Heart left ventricle (tissue), 16 donors: ENCODE results near the gene PPP1R15A. TPM values are rescaled to one million over a fixed set of nuclear protein-coding genes. Genes with fewer than 3 reads are reported as not detected.

Experiments
- ATAC-seq, 4 donors: fragments of 200-7000 bp; cut with Tn5 transposase; one replicate each; pipeline ENCODE4 v1.9.1; 2020 to 2022; ENCODE audit warnings: moderate library complexity in 4 of 4, mild to moderate bottlenecking in 3 of 4, moderate number of reproducible peaks in 1 of 4
- DNase-seq, 5 donors: peaks; one replicate each; pipeline ENCODE4 v3.0.0-alpha.2; 2020
- H3K27ac ChIP-seq, 12 donors: fragments of 200-600 bp; sonication (generic) in 4 of 12; one replicate each; pipeline versions ENCODE4 v1.5.0 to v1.8.0; 2016 to 2022; ENCODE audit warnings: mild to moderate bottlenecking in 2 of 12
- H3K27me3 ChIP-seq, 9 donors: fragments of 200-600 bp; sonication (generic) in 2 of 9; one replicate each; pipeline versions ENCODE4 v1.5.1 to v1.8.0; 2016 to 2022; ENCODE audit warnings: mild to moderate bottlenecking in 3 of 9
- H3K36me3 ChIP-seq, 9 donors: fragments of 200-600 bp; sonication (generic) in 2 of 9; one replicate each; pipeline versions ENCODE4 v1.5.0 to v1.8.0; 2018 to 2022; ENCODE audit warnings: mild to moderate bottlenecking in 2 of 9
- H3K4me1 ChIP-seq, 12 donors: fragments of 200-600 bp; sonication (generic) in 4 of 12; one replicate each; pipeline versions ENCODE4 v1.5.0 to v1.8.0; 2016 to 2022; ENCODE audit warnings: mild to moderate bottlenecking in 3 of 12
- H3K4me3 ChIP-seq, 12 donors: fragments of 200-600 bp; sonication (generic) in 4 of 12; one replicate each; pipeline versions ENCODE4 v1.5.0 to v1.8.0; 2017 to 2022; ENCODE audit warnings: mild to moderate bottlenecking in 9 of 12, moderate library complexity in 4 of 12
- H3K9me3 ChIP-seq, 12 donors: fragments of 200-600 bp; sonication (generic) in 4 of 12; one replicate each; pipeline versions ENCODE4 v1.5.0 to v1.8.0; 2016 to 2022; ENCODE audit warnings: mild to moderate bottlenecking in 1 of 12
- CTCF ChIP-seq, 12 donors: fragments of 200-600 bp; sonication (generic) in 4 of 12; IDR thresholded peaks; one replicate each; pipeline versions ENCODE4 v1.5.0 to v1.8.0; 2018 to 2022; ENCODE audit warnings: antibody characterized with exemption in 12 of 12, mild to moderate bottlenecking in 5 of 12
- POLR2A ChIP-seq, 2 donors: fragments of 450-650 bp; IDR thresholded peaks; one replicate each; pipeline ENCODE4 v1.6.1; 2017; ENCODE audit warnings: antibody characterized with exemption in 2 of 2, mild to moderate bottlenecking in 2 of 2, moderate library complexity in 2 of 2
- WGBS, 4 donors: extraction: QIAGEN DNeasy Blood & Tissue Kit in 2 of 4; methylation state at CpG; one replicate each; pipeline versions ENCODE4 v1.1.5 to v1.1.7; 2013 to 2018; 5-methylcytosine and 5-hydroxymethylcytosine counted together
- intact Hi-C, 10 donors: fragments of 100-400 bp; cut with DNase I; formaldehyde crosslinking; loops; one replicate each; pipeline versions ENCODE4 v1.11.1 to v1.14.2; 2022
- polyA plus RNA-seq, 2 donors: library from polyadenylated mRNA; stranded (reverse); fragments of 200-250 nt; gene quantifications; one replicate each; pipeline ENCODE4 v1.2.3, GENCODE V29; 2013
- total RNA-seq, 9 donors: library from RNA; depleted of rRNA in 2 of 9; stranded (reverse); fragments of >200 nt in 2 of 9; fragmentation: NEBNext Ultra II Directional in 3 of 9; extraction: Animal tissue kit (Norgen Biotek cat#: 25700) in 3 of 9; gene quantifications; one replicate each; pipeline versions ENCODE4 v1.1.0 to v1.2.4, GENCODE V29; 2016 to 2023
- donor health status: ischemic (EF 13 %, LVEDD 7.1; RV severe dilation, severe dysfunction).
- donor health status: healthy with polysubstance abuse.
- donor health status: DM: no; HTN: yes; CAD: no.
- donor health status: DM: no; HTN: no; CAD: no.
- donor health status: ischemic (EF 25% LVEDD 6.9; RV normal size, moderate dysfunction).
- donor health status: ischemic (EF 25% LVEDD 5.7; RV mildly dilated, moderate dysfunction).
- donor health status: healthy.
- donor health status: DM: yes; HTN: yes; CAD: no.
- donor health status: ischemic (EF 35%, LVEDD 5.7; RV mildly dilated, moderate dysfunction).
- donor health status: nonischemic (EF 11% LVEDD 7.7; RV severe dilation, severe dysfunction).
- donor health status: DM: yes; HTN: yes; CAD: no.
- donor health status: PGD.
- donor health status: ischemic (EF 29% LVEDD 5.4; RV normal size, mild dysfunction).
- donor health status: nonischemic (EF 23%, LVEDD 6.1; RV moderate dilation, normal function).

PPP1R15A gene
- total and polyA plus RNA-seq, 11 donors, result 51.7 to 181 (median 68.2) TPM

GRCh38 chr19:48830088-48830487 lies 42.1 kb upstream of the PPP1R15A start:
- DNase-seq, result no peak
- TF ChIP-seq CTCF (IDR thresholded peaks at IDR 0.05) (no peak), POLR2A (IDR thresholded peaks at IDR 0.05) (no peak)
- 68 to 75% (median 70%) methylated on average over 9 of the region's 9 CpGs for WGBS, 4 donors

GRCh38 chr19:48830965-48831364 lies 41.3 kb upstream of the PPP1R15A start:
- ATAC-seq, result no peak
- H3K27ac ChIP-seq, result no peak overlapping the region
- peaks cover 0 to 7% (median 2%) of the 10 kb centered on the region in 12 donors for H3K4me1 ChIP-seq
- H3K4me3 ChIP-seq, result no peak overlapping the region
- WGBS, 4 donors, result 93 to 98% (median 97%) methylated on average over 4 of the region's 4 CpGs
- no peaks in the 10 kb centered on the region for H3K27me3 ChIP-seq
- no peaks in the 10 kb centered on the region for H3K9me3 ChIP-seq
- intact Hi-C loops, result loop anchor here in 4 of 10 donors (5.0 to 10.0 kb wide), 3 partner anchors 34 to 186 kb away; partner anchors contain the start of genes NTN5 (in 4 of the 4) and CA11 (in 2 of the 4)
- no peak for DNase-seq
- H3K36me3 ChIP-seq, result peaks cover 0 to 23% (median 5%) of the 10 kb centered on the region in 9 donors
- no peak for TF ChIP-seq POLR2A (IDR thresholded peaks at IDR 0.05)
- no peak for TF ChIP-seq CTCF (IDR thresholded peaks at IDR 0.05)

More at GRCh38 chr19:48830088-48830487, 42.1 kb upstream of the PPP1R15A start:
- no peaks in the 10 kb centered on the region for H3K9me3 ChIP-seq
- no peak for ATAC-seq
- H3K27ac ChIP-seq, result no peak overlapping the region
- intact Hi-C loops, result loop anchor here in 4 of 10 donors (5.0 to 10.0 kb wide), 3 partner anchors 33 to 185 kb away; partner anchors contain the start of genes NTN5 (in 4 of the 4) and CA11 (in 2 of the 4)
- H3K4me3 ChIP-seq, result no peak overlapping the region
- H3K4me1 ChIP-seq, result no peaks in the 10 kb centered on the region
- peaks cover 0 to 23% (median 5%) of the 10 kb centered on the region in 9 donors for H3K36me3 ChIP-seq
- H3K27me3 ChIP-seq, result no peaks in the 10 kb centered on the region

- intact Hi-C loops, result loop anchor here in 4 of 10 donors (5.0 to 10.0 kb wide), 3 partner anchors 36 to 188 kb away; partner anchors contain the start of genes NTN5 (in 4 of the 4) and CA11 (in 2 of the 4)
- Histone ChIP-seq H3K4me1 (peaks cover 0 to 19% (median 10%) of the 10 kb centered on the region in 12 donors), H3K4me3 (no peak overlapping the region), H3K27ac (no peak overlapping the region), H3K9me3 (no peaks in the 10 kb centered on the region), H3K27me3 (peaks cover 0 to 4% (median 0%) of the 10 kb centered on the region in 9 donors), H3K36me3 (peaks cover 0 to 21% (median 5%) of the 10 kb centered on the region in 9 donors)
- WGBS, 4 donors, result 66 to 83% (median 75%) methylated on average over 5 of the region's 5 CpGs
- ATAC-seq (no peak), DNase-seq (no peak)
- TF ChIP-seq POLR2A (IDR thresholded peaks at IDR 0.05) (no peak), CTCF (IDR thresholded peaks at IDR 0.05) (no peak)
These were observed 39.2 kb upstream of the PPP1R15A start for GRCh38 chr19:48833049-48833448.

GRCh38 chr19:48833977-48834376 lies 38.2 kb upstream of the PPP1R15A start:
- peaks cover 0 to 17% (median 5%) of the 10 kb centered on the region in 9 donors for H3K36me3 ChIP-seq
- ATAC-seq, result no peak
- intact Hi-C loops, result loop anchor here in 6 of 10 donors (1.0 to 10.0 kb wide), 5 partner anchors 37 to 189 kb away; partner anchors contain the start of genes NTN5 (in 4 of the 6) and CA11 (in 2 of the 6)

More at GRCh38 chr19:48833977-48834376, 38.2 kb upstream of the PPP1R15A start:
- 76 to 80% (median 77%) methylated on average over 5 of the region's 5 CpGs for WGBS, 4 donors
- Histone ChIP-seq H3K27ac (no peak overlapping the region), H3K4me1 (peaks cover 0 to 19% (median 10%) of the 10 kb centered on the region in 12 donors), H3K27me3 (peaks cover 0 to 4% (median 0%) of the 10 kb centered on the region in 9 donors), H3K9me3 (no peaks in the 10 kb centered on the region), H3K4me3 (no peak overlapping the region)
- no peak for TF ChIP-seq CTCF (IDR thresholded peaks at IDR 0.05)
- no peak for TF ChIP-seq POLR2A (IDR thresholded peaks at IDR 0.05)
- no peak for DNase-seq
